Stimulated activated memory B cell treated with anti-CD40 and anti-IgM and Interleukin-4, amounts not matched to agents 10 μg/mL and 1 μg/mL and 100 μg/mL, for 72 hours (primary cell): ENCODE measurements around the gene MEDAG.
"Not testable (repeated sequence)": the region's sequence is repeated elsewhere in the genome, so short reads cannot be mapped to it uniquely, and the experiment has no call there.

Experiments used
- ATAC-seq: fragments of 150-1000 bp; cut with Tn5 transposase; 2 replicates; pipeline ENCODE4 v1.10.0; 2021
- H3K27ac Mint-ChIP-seq: one replicate; pipeline ENCODE4 v1.8.0; 2022; ENCODE audit warnings: mild to moderate bottlenecking, mixed read lengths
- H3K27me3 Mint-ChIP-seq: one replicate; pipeline ENCODE4 v1.8.0; 2022; ENCODE audit warnings: mixed read lengths
- H3K36me3 Mint-ChIP-seq: one replicate; pipeline ENCODE4 v1.8.0; 2022; ENCODE audit warnings: mixed read lengths
- H3K4me1 Mint-ChIP-seq: one replicate; pipeline ENCODE4 v1.8.0; 2022; ENCODE audit warnings: mixed read lengths
- H3K4me3 Mint-ChIP-seq: one replicate; pipeline ENCODE4 v1.8.0; 2022; ENCODE audit warnings: mild to moderate bottlenecking, moderate library complexity, mixed read lengths
- H3K9me3 Mint-ChIP-seq: one replicate; pipeline ENCODE4 v1.8.0; 2022; ENCODE audit warnings: mixed read lengths

Gene MEDAG

DNA sequence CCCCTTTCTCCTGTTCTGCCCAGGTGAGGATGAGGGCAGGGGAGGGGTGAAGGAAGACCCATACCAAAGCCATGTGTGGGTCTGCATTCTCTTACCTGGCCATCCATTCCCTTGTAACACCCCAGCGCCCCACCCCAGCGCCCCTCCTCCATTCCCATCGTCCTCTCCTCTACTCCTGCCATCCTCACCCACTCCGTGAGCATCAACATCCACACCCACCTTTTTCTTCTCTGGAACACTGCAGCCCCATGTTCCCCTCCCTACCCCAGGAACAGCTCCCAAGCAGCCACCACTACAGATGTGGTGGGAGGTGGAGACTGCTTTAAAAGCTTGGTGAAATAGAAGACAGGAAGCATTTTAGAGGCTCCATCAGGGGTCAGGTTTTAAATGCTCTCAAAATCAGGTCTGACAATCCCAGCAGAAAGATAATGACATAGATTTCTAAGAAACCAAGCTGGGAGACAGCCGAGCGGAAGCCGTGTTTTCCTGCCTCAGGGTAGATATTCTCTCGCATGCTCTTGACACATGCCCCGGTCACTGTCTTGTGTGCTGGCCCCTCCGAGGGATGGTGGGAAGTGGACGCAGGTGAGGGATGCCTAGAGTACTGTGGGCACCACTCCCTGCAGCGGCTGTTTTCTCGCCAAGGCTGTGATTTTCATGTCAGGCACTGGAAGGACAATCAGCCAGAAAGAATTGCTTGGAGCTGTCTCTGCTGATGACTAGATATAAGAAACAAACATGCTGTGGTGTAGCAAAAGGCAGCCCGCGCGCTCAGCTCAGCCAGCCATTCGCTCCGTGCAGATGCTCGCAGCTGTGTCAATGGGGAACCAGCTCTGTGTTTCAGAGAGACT lies 9.8 kb downstream of the MEDAG start:
- no peak for ATAC-seq
- Mint-ChIP-seq H3K36me3 (no peaks in the 10 kb centered on the region), H3K27me3 (peaks cover 50% of the 10 kb centered on the region), H3K9me3 (no peaks in the 10 kb centered on the region), H3K4me1 (no peaks in the 10 kb centered on the region), H3K4me3 (no peak overlapping the region), H3K27ac (no peak overlapping the region)

- Mint-ChIP-seq H3K27ac (no peak overlapping the region), H3K4me3 (no peak overlapping the region), H3K4me1 (no peaks in the 10 kb centered on the region), H3K36me3 (no peaks in the 10 kb centered on the region), H3K9me3 (no peaks in the 10 kb centered on the region), H3K27me3 (peaks cover 42% of the 10 kb centered on the region)
- ATAC-seq: no peak
These were observed 10.9 kb downstream of the MEDAG start for GRCh38 chr13:30916991-30917390.

GRCh38 chr13:30918662-30919405 lies 12.8 kb downstream of the MEDAG start:
- Mint-ChIP-seq H3K9me3 (peaks cover 3% of the 10 kb centered on the region), H3K4me1 (no peaks in the 10 kb centered on the region), H3K4me3 (no peak overlapping the region), H3K27me3 (peaks cover 47% of the 10 kb centered on the region), H3K27ac (no peak overlapping the region), H3K36me3 (no peaks in the 10 kb centered on the region)
- no peak for ATAC-seq

- ATAC-seq: no peak
- H3K27ac Mint-ChIP-seq: no peak overlapping the region
- H3K27me3 Mint-ChIP-seq: peaks cover 37% of the 10 kb centered on the region
- H3K4me3 Mint-ChIP-seq: no peak overlapping the region
- no peaks in the 10 kb centered on the region for H3K36me3 Mint-ChIP-seq
- no peaks in the 10 kb centered on the region for H3K4me1 Mint-ChIP-seq
- H3K9me3 Mint-ChIP-seq: peaks cover 3% of the 10 kb centered on the region
These were observed 14.3 kb downstream of the MEDAG start for GRCh38 chr13:30920162-30920909.

- no peaks in the 10 kb centered on the region for H3K36me3 Mint-ChIP-seq
- no peak for ATAC-seq
- H3K27ac Mint-ChIP-seq: no peak overlapping the region
- H3K4me3 Mint-ChIP-seq: no peak overlapping the region
- H3K27me3 Mint-ChIP-seq: peaks cover 10% of the 10 kb centered on the region
- H3K4me1 Mint-ChIP-seq: no peaks in the 10 kb centered on the region
- H3K9me3 Mint-ChIP-seq: peaks cover 3% of the 10 kb centered on the region
These were observed 17.3 kb downstream of the MEDAG start for GRCh38 chr13:30923418-30923817.

GRCh38 chr13:30924721-30925120 lies 18.6 kb downstream of the MEDAG start:
- no peaks in the 10 kb centered on the region for H3K4me1 Mint-ChIP-seq
- no peaks in the 10 kb centered on the region for H3K36me3 Mint-ChIP-seq
- H3K4me3 Mint-ChIP-seq: no peak overlapping the region
- ATAC-seq: no peak
- H3K9me3 Mint-ChIP-seq: peaks cover 3% of the 10 kb centered on the region
- H3K27ac Mint-ChIP-seq: no peak overlapping the region
- peaks cover 19% of the 10 kb centered on the region for H3K27me3 Mint-ChIP-seq

DNA sequence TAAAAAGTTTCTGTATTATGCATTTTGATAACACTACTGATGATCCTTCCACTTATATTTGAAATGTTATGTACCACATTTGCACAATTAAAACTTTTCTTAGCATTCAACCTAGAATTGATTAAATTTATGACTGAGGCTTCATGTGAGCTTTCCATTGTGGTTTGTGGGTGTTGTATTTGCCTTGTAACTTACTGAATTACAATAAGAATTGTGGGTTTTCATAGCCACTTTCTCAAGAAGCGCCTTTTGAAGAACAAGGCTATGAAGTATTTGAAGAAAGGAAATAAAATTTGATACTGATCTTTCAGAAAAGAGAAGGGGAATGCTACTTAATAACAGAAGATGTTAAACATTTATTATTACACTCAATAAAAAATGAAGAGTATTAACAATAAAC lies 19.4 kb downstream of the MEDAG start:
- Mint-ChIP-seq H3K4me3 (no peak overlapping the region), H3K9me3 (peaks cover 3% of the 10 kb centered on the region), H3K36me3 (no peaks in the 10 kb centered on the region), H3K27ac (no peak overlapping the region), H3K4me1 (no peaks in the 10 kb centered on the region), H3K27me3 (peaks cover 19% of the 10 kb centered on the region)
- ATAC-seq: no peak

DNA sequence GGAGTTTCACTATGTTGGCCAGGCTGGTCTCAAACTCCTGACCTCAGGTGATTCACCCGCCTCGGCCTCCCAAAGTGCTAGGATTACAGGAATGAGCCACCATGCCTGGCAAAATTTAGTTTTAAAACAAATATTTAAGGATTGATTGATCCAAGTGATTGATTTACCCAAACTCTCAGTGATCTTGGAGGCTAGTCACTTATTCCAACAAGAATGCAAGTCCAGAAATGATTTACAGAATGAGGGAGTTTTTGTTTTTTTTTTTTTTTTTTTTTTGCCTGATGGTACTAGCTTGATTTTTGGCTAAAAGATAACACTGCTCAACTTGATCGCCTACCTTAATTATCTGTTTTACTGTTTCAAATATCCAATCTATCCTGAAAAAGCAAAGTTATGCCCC lies 20.7 kb downstream of the MEDAG start:
- Mint-ChIP-seq H3K9me3 (peaks cover 3% of the 10 kb centered on the region), H3K4me1 (no peaks in the 10 kb centered on the region), H3K36me3 (no peaks in the 10 kb centered on the region), H3K27ac (no peak overlapping the region), H3K27me3 (peaks cover 20% of the 10 kb centered on the region), H3K4me3 (no peak overlapping the region)
- ATAC-seq: no peak

DNA sequence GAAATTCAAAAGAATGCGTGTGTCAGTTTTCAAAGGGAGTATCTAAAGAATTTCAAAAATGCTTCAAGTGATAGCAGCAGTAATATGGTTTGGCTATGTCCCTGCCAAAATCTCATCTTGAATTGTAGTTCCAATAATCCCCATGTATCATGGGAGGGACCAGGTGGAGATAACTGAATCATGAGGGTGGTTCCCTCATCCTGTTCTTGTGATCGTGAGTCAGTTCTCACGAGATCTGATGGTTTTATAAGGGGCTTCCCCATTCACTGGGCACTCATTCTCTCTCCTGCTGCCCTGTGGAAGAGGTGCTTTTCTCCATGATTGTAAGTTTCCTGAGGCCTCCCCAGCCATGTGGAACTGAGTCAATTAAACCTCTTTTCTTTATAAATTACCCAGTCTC lies 21.1 kb downstream of the MEDAG start:
- not testable (repeated sequence) for H3K9me3 Mint-ChIP-seq, ATAC-seq, H3K27ac Mint-ChIP-seq, H3K36me3 Mint-ChIP-seq, H3K4me3 Mint-ChIP-seq, H3K4me1 Mint-ChIP-seq
- H3K27me3 Mint-ChIP-seq: peaks cover 24% of the 10 kb centered on the region

- Mint-ChIP-seq H3K4me3 (no peak overlapping the region), H3K36me3 (no peaks in the 10 kb centered on the region), H3K27ac (no peak overlapping the region), H3K9me3 (peaks cover 3% of the 10 kb centered on the region), H3K4me1 (no peaks in the 10 kb centered on the region), H3K27me3 (peaks cover 28% of the 10 kb centered on the region)
- no peak for ATAC-seq
These were observed 21.5 kb downstream of the MEDAG start for GRCh38 chr13:30927595-30927994.

DNA sequence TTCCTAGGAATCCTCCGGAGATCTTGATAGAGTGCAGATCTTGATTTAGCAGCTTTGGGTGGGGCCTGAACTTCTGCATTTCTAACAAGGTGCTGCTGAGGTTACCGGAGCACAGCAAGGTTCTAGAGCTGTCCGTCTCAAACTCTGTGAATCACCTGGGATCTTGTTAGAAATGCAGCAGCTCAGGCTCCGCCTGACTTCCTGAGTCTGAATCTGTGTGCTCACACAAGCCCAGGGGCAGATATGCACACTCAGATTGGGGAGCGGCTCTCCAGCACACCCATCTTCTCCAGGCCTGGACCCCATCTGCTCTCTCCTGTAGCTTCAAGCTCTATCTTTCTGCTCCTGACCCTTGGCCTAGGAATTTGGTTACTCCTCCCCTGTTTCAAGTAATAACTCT lies 22.9 kb downstream of the MEDAG start:
- Mint-ChIP-seq H3K36me3 (no peaks in the 10 kb centered on the region), H3K9me3 (no peaks in the 10 kb centered on the region), H3K27me3 (peaks cover 28% of the 10 kb centered on the region), H3K27ac (no peak overlapping the region), H3K4me3 (no peak overlapping the region), H3K4me1 (no peaks in the 10 kb centered on the region)
- no peak for ATAC-seq

DNA sequence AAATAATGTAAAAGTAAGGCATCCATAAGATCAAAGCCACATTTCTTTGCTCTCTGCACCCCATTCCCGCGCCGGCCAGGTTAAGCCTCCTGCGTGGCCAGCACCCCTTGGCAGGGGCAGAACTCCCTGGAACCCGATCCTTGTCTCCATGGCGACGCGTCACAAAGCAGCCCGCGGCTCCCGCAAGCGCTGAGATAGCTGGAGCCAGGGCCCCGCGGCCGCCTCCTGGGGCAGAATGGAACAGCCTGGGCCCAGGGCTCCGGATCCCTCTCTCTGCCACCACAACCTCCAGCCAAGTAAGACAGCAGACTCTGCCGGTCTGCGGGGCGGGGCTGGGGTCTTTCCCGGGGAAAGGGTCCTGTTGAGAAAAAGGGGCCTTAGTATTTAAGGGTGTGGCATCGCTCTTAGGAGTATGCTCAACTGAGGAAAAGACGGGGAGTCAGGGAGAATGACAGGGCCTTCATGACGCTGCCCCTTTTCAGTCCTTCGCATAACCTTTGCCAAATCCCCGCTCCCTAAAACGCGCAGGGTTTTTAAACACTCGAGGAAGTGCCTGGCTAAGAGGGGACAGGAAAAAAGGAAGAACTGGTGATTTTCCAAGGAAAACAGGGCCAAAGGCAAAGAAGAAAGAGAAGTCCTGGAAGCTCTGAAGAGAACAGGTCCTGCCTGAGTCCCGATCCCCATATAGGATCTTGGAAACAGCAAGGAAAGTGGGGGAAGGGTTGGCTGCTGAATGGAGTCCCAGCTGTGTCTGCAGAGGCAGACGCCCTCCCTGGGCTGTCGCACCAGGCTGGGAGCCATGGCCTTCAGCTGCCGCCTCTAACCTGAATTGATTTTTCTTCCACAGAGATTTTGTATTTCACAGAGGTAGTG lies 26.6 kb downstream of the MEDAG start, which contains the start of gene TEX26:
Gene TEX26, plus strand, starts transcription at position 176 of the 873 bp plus-strand sequence. Its CDS starts 60 bp downstream, at position 236.
- no peak for ATAC-seq
- Mint-ChIP-seq H3K27ac (no peak within 1 kb of the TSS), H3K4me1 (no peaks in the 10 kb centered on the region), H3K36me3 (no peaks in the 10 kb centered on the region), H3K27me3 (peaks cover 49% of the 10 kb centered on the region), H3K4me3 (no peak within 1 kb of the TSS), H3K9me3 (peaks cover 5% of the 10 kb centered on the region)

- H3K4me1 Mint-ChIP-seq: no peaks in the 10 kb centered on the region
- ATAC-seq: no peak
- no peaks in the 10 kb centered on the region for H3K36me3 Mint-ChIP-seq
- H3K27me3 Mint-ChIP-seq: peaks cover 49% of the 10 kb centered on the region
- no peak overlapping the region for H3K4me3 Mint-ChIP-seq
- peaks cover 10% of the 10 kb centered on the region for H3K9me3 Mint-ChIP-seq
- H3K27ac Mint-ChIP-seq: no peak overlapping the region
These were observed 27.2 kb downstream of the MEDAG start for GRCh38 chr13:30933354-30933670.

GRCh38 chr13:30934381-30934780 lies 28.3 kb downstream of the MEDAG start:
- ATAC-seq: no peak
- H3K36me3 Mint-ChIP-seq: no peaks in the 10 kb centered on the region
- H3K4me3 Mint-ChIP-seq: no peak overlapping the region
- H3K9me3 Mint-ChIP-seq: peaks cover 10% of the 10 kb centered on the region
- peaks cover 43% of the 10 kb centered on the region for H3K27me3 Mint-ChIP-seq
- no peaks in the 10 kb centered on the region for H3K4me1 Mint-ChIP-seq
- no peak overlapping the region for H3K27ac Mint-ChIP-seq

- Mint-ChIP-seq H3K4me1 (no peaks in the 10 kb centered on the region), H3K4me3 (no peak overlapping the region), H3K9me3 (peaks cover 10% of the 10 kb centered on the region), H3K27me3 (peaks cover 40% of the 10 kb centered on the region), H3K36me3 (no peaks in the 10 kb centered on the region), H3K27ac (no peak overlapping the region)
- ATAC-seq: no peak
These were observed 28.7 kb downstream of the MEDAG start for GRCh38 chr13:30934803-30935202.
